HepG2 (cell line): ENCODE data around the gene CD93. TPM values are rescaled to one million over a fixed set of nuclear protein-coding genes. Genes with fewer than 3 reads are reported as not detected.

Experiments used
- ATAC-seq: fragments of 200-7000 bp; cut with Tn5 transposase; 3 replicates; pipeline ENCODE4 v1.9.1; 2020; ENCODE audit warnings: mild to moderate bottlenecking, moderate library complexity
- BruUV-seq: library from RNA; stranded (reverse); fragments of 400-500 nt; replicated peaks from 2 replicates; lab custom pipeline; 2021; lab: Mats Ljungman, UMichigan
- CTCF ChIA-PET: fragments of 300-600 bp; formaldehyde crosslinking; extraction: SDS; loops from one replicate; lab custom pipeline; 2021; ENCODE audit warnings: low total read pairs, inconsistent platforms, low intra/inter-chr PET ratio; lab: Yijun Ruan, JAX
- POLR2A ChIA-PET: fragments of 350-600 bp; sonication (Branson Sonifier 250); formaldehyde crosslinking; loops from one replicate; lab custom pipeline; 2020; ENCODE audit warnings: antibody characterized with exemption, inconsistent platforms; lab: Yijun Ruan, JAX
- DNase-seq: peaks from one replicate; pipeline ENCODE4 v3.0.0-alpha.2; 2015; ENCODE audit warnings: low spot score
- FAIRE-seq: peaks from 3 replicates; lab custom pipeline; 2011; peaks lifted over from hg19 to GRCh38; lab: Jason Lieb, UNC
- H2AFZ ChIP-seq: one replicate; pipeline ENCODE4 v1.6.1; 2011; ENCODE audit warnings: low read length, inconsistent platforms
- H3K27ac ChIP-seq: fragments of 300-600 bp; 3 replicates; pipeline ENCODE4 v1.8.0; 2011; ENCODE audit warnings: mixed run types, mild to moderate bottlenecking, mixed read lengths, low read length, inconsistent platforms; ENCODE audit not compliant: insufficient read depth; ENCODE audit errors: extremely low read length
- H3K27me3 ChIP-seq, 2 experiments: fragments of 200-600 bp in 1 of 2; 2 replicates in 1 of 2; 3 replicates in 1 of 2; pipeline versions ENCODE4 v1.6.0 to v1.8.0; 2011; ENCODE audit warnings: low read length in 2 of 2, mild to moderate bottlenecking in 2 of 2, moderate library complexity in 2 of 2, inconsistent platforms in 1 of 2; ENCODE audit not compliant: insufficient read depth in 2 of 2, control insufficient read depth in 1 of 2
- H3K36me3 ChIP-seq, 2 experiments: fragments of 200-600 bp in 1 of 2; replicated peaks in 1 of 2; 2 replicates in 1 of 2; 3 replicates in 1 of 2; pipeline versions ENCODE4 v1.5.1 to v1.8.0; 2011; ENCODE audit warnings: low read length in 2 of 2, inconsistent platforms in 1 of 2; ENCODE audit not compliant: insufficient read depth in 2 of 2, control insufficient read depth in 1 of 2
- H3K4me1 ChIP-seq: 2 replicates; pipeline ENCODE4 v1.5.1; 2012; ENCODE audit warnings: low read length, inconsistent platforms; ENCODE audit not compliant: insufficient read depth
- H3K4me2 ChIP-seq: 2 replicates; pipeline ENCODE4 v1.6.0; 2011; ENCODE audit warnings: low read depth, low read length, inconsistent platforms
- H3K4me3 ChIP-seq, 3 experiments: fragments of 200-600 bp in 1 of 3; sonication (generic), shearing (Covaris generic) in 1 of 3; replicated peaks in 1 of 3; 2 replicates each; pipeline ENCODE4 v1.5.1; 2011 to 2016; ENCODE audit warnings: low read length in 3 of 3, inconsistent platforms in 2 of 3, low read depth in 2 of 3, mild to moderate bottlenecking in 2 of 3, control low read depth in 1 of 3, mixed read lengths in 1 of 3; ENCODE audit not compliant: insufficient read depth in 1 of 3
- H3K79me2 ChIP-seq: one replicate; pipeline ENCODE4 v1.6.1; 2011; ENCODE audit warnings: low read length, inconsistent platforms; ENCODE audit not compliant: insufficient read depth
- H3K9ac ChIP-seq: 2 replicates; pipeline ENCODE4 v1.6.0; 2011; ENCODE audit warnings: mild to moderate bottlenecking, low read depth, low read length, inconsistent platforms; ENCODE audit not compliant: insufficient read depth
- H3K9me3 ChIP-seq: 2 replicates; pipeline ENCODE4 v1.5.1; 2012; ENCODE audit warnings: mild to moderate bottlenecking, low read length
- H4K20me1 ChIP-seq: 2 replicates; pipeline ENCODE4 v1.6.0; 2011; ENCODE audit warnings: inconsistent platforms, mild to moderate bottlenecking, low read length, moderate library complexity; ENCODE audit not compliant: insufficient read depth
- CREB1 ChIP-seq, 2 experiments: fragments of 450-650 bp in 1 of 2; IDR thresholded peaks; 2 replicates each; pipeline ENCODE4 v1.6.1; 2016 to 2017; ENCODE audit warnings: control low read depth in 1 of 2, mild to moderate bottlenecking in 1 of 2, missing compliant biosample characterization in 1 of 2, missing genetic modification characterization in 1 of 2
- ELF4 ChIP-seq: sonication (generic); formaldehyde crosslinking; IDR thresholded peaks from 2 replicates; pipeline ENCODE4 v1.5.0; 2020; ENCODE audit warnings: missing genetic modification reagents, mild to moderate bottlenecking, moderate library complexity, borderline replicate concordance
- HMG20B ChIP-seq: conservative IDR thresholded peaks from 2 replicates; pipeline ENCODE4 v1.6.1; 2016; ENCODE audit warnings: missing genetic modification reagents, missing compliant biosample characterization
- ZNF180 ChIP-seq: sonication (generic); formaldehyde crosslinking; IDR thresholded peaks from 2 replicates; pipeline ENCODE4 v1.4.0; 2020; ENCODE audit warnings: low read depth, missing genetic modification reagents, borderline replicate concordance
- ZNF530 ChIP-seq: sonication (generic); formaldehyde crosslinking; IDR thresholded peaks from 2 replicates; pipeline ENCODE4 v1.5.0; 2020; ENCODE audit warnings: low read depth, mild to moderate bottlenecking, missing genetic modification reagents
- WGBS: methylation state at CpG from one replicate; pipeline ENCODE4 v1.1.6; 2017; ENCODE audit warnings: low lambda C conversion rate; 5-methylcytosine and 5-hydroxymethylcytosine counted together
- in situ Hi-C: cut with HindIII; loops from 2 replicates; pipeline ENCODE4 v1.10.0; 2017; ENCODE audit warnings: low pct_unique_long_range_greater_than_20kb; ENCODE audit not compliant: extremely low pct_ligation_motif_present
- intact Hi-C: fragments of 100-400 bp; cut with micrococcal nuclease; formaldehyde crosslinking; loops from one replicate; pipeline ENCODE4 v1.10.0; 2022; ENCODE audit not compliant: unreplicated experiment
- polyA plus RNA-seq, 8 experiments: library from polyadenylated mRNA; depleted of rRNA in 3 of 8; stranded (reverse) in 7 of 8; unstranded in 1 of 8; fragments of >200 nt; fragmentation: Illumina TruSeq in 4 of 8; extraction: Trizol in 4 of 8; gene quantifications; 2 replicates each; pipeline versions ENCODE4 v1.2.1 to v1.2.3, GENCODE V29; 2011 to 2016; ENCODE audit warnings: low read depth in 4 of 8, missing spikeins in 1 of 8, mixed read lengths in 1 of 8; ENCODE audit not compliant: insufficient read depth in 1 of 8
- total RNA-seq, 5 experiments: library from RNA; depleted of rRNA; stranded (reverse); fragments of >200 nt; fragmentation: Illumina TruSeq; extraction: Trizol; gene quantifications; 2 replicates each; pipeline ENCODE4 v1.2.3, GENCODE V29; 2016; ENCODE audit warnings: low read depth in 1 of 5
- TF ChIP-seq, protein P1 (sequence below): fragments of 450-650 bp; IDR thresholded peaks from 2 replicates; pipeline ENCODE4 v1.6.1; 2017

Gene CD93
- total and polyA plus RNA-seq, 2 of the 13 experiments (the other 11 are each of a cell fraction or from before 2014, with no cell fraction given): not detected

GRCh38 chr20:23034721-23035671 is 51.1 kb downstream of the CD93 start, which contains the start of gene SSTR4:
Gene SSTR4 (plus strand): TSS chr20:23035312. CDS start chr20:23035484, 172 bp downstream.
- Histone ChIP-seq H4K20me1 (no peaks in the 10 kb centered on the region), H2AFZ (no peak within 1 kb of the TSS), H3K9ac (no peak within 1 kb of the TSS), H3K36me3 (no peaks in the 10 kb centered on the region), H3K4me3 (no peak within 1 kb of the TSS), H3K9me3 (no peaks in the 10 kb centered on the region), H3K4me2 (no peak within 1 kb of the TSS), H3K27ac (no peak within 1 kb of the TSS), H3K27me3 (peaks cover 2 to 38% of the 10 kb centered on the region in 2 experiments; a peak in 3 of 5 replicates), H3K4me1 (no peaks in the 10 kb centered on the region), H3K79me2 (no peaks in the 10 kb centered on the region)
- in situ Hi-C loops: no loop called here
- ChIA-PET POLR2A (no interaction called here), CTCF (no interaction called here)
- intact Hi-C loops: no loop called here
- ATAC-seq (no peak), FAIRE-seq (no peak), DNase-seq (no peak)
- no TSS peak for BruUV-seq
- WGBS: 72% methylated on average over 79 of the region's 83 CpGs
- no peak for TF ChIP-seq ZNF530
- TF ChIP-seq, protein P1, sequence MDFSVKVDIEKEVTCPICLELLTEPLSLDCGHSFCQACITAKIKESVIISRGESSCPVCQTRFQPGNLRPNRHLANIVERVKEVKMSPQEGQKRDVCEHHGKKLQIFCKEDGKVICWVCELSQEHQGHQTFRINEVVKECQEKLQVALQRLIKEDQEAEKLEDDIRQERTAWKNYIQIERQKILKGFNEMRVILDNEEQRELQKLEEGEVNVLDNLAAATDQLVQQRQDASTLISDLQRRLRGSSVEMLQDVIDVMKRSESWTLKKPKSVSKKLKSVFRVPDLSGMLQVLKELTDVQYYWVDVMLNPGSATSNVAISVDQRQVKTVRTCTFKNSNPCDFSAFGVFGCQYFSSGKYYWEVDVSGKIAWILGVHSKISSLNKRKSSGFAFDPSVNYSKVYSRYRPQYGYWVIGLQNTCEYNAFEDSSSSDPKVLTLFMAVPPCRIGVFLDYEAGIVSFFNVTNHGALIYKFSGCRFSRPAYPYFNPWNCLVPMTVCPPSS: no peak
- no peak for TF ChIP-seq ZNF180 (CRISPR knock-in tag)
- no peak for TF ChIP-seq CREB1 (IDR thresholded peaks at IDR 0.05)
- TF ChIP-seq CREB1 (CRISPR knock-in tag; IDR thresholded peaks at IDR 0.05): no peak
- no peak for TF ChIP-seq HMG20B (CRISPR knock-in tag)
- no peak for TF ChIP-seq ELF4
- TF ChIP-seq, all 625 proteins: peak for 0
